ENCODE measurements around the gene MROH2A.
"Not testable (repeated sequence)": the region's sequence is repeated elsewhere in the genome, so short reads cannot be mapped to it uniquely, and the experiment has no call there.

MROH2A gene

DNA sequence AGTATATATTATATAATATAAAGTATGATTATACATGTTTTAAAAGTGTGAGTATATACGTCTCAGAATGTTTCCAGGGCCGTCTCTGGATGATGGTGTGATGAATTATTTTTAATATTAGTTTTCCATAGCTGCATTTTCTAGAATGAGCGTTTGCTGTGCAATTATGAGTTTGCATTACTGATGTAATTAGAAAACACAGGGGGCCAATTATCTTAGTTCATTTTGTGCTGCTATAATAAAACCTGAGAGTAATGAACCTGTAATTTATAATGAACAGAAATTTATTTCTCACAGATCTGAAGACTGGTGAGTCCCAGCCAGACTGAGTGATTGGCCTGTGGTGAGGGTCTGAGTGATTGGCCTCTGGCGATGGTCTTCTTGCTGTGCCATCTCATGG is 80.2 kb downstream of the MROH2A start:
- Mint-ChIP-seq H3K36me3 (peaks cover 4% of the 10 kb centered on the region), H3K4me1 (peaks cover 10% of the 10 kb centered on the region), H3K4me3 (no peak overlapping the region), H3K27me3 (peaks cover 9% of the 10 kb centered on the region), H3K27ac (no peak overlapping the region), H3K9me3 (no peaks in the 10 kb centered on the region)
- ATAC-seq, result no peak

DNA sequence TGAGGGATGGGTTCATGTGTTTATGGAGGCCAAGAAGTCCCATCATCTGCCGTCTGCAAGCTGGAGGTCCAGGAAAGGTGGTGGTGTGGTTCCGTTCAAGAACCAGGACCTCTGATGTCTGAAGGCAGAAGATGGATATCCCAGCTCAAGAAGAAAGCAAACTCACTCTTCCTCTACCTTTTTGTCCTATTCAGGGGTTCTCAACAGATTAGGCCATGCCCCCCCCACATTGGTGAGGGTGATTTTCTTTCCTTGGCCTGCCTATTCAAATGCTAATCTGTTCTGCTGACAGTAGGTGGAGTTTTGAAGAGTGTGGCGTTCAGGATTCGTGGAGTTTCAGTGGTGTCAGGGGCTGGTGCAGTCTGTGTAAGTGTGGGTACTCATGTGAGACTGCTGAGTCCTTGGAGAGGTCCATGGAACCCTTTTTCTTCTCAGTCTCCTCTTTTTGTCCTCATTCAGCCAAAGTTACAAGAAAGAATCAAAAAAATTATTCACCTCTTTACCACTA is 84.2 kb downstream of the MROH2A start:
- Mint-ChIP-seq H3K4me3 (no peak overlapping the region), H3K27ac (no peak overlapping the region), H3K27me3 (no peaks in the 10 kb centered on the region), H3K4me1 (no peaks in the 10 kb centered on the region), H3K9me3 (no peaks in the 10 kb centered on the region), H3K36me3 (peaks cover 5% of the 10 kb centered on the region)
- ATAC-seq, result no peak

DNA sequence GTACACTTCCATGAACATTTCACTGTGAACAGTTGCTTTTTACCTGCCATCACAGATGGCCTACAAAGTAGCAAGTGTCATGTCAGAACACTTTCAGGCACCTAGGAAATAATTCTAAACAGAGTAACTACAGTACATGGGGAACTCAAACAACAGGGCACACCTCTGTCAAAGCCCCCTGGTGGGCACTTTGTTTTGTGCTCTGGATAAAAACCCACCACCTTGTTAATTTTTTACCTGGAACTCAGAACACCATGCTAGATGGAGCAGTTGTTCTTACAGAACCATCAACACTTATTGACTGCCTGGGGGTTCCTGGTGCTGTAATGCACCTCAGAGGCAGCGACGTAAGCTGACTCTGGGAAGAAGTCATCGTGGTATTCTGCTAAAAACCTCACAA is 87.7 kb downstream of the MROH2A start:
- H3K36me3 Mint-ChIP-seq, result peaks cover 16% of the 10 kb centered on the region
- H3K27me3 Mint-ChIP-seq, result peaks cover 9% of the 10 kb centered on the region
- no peak for ATAC-seq
- H3K27ac Mint-ChIP-seq, result no peak overlapping the region
- no peak overlapping the region for H3K4me3 Mint-ChIP-seq
- H3K9me3 Mint-ChIP-seq, result peaks cover 7% of the 10 kb centered on the region
- H3K4me1 Mint-ChIP-seq, result peaks cover 9% of the 10 kb centered on the region

DNA sequence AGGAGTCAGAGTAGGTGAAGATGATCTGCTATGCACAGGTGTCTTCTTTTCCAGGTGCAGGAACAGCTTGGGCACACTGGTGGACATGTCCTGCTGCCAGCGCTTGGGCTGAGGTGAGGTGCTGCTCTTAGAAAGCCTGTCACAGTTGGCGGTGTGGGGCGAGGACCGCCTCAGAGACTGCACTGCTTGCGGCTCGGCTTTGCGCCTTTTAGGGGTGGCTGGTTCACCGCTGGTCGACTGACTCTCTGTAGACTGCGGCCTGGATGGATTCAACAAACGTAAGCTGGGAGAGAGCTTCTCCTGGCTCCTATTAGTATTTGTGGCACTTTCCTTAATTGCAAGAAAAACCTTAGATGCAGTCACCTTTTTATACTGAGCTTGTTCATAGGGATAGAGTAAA is 88.3 kb downstream of the MROH2A start:
- peaks cover 9% of the 10 kb centered on the region for H3K4me1 Mint-ChIP-seq
- peaks cover 7% of the 10 kb centered on the region for H3K9me3 Mint-ChIP-seq
- H3K36me3 Mint-ChIP-seq, result peaks cover 16% of the 10 kb centered on the region
- no peak overlapping the region for H3K4me3 Mint-ChIP-seq
- no peak overlapping the region for H3K27ac Mint-ChIP-seq
- peaks cover 9% of the 10 kb centered on the region for H3K27me3 Mint-ChIP-seq
- no peak for ATAC-seq

DNA sequence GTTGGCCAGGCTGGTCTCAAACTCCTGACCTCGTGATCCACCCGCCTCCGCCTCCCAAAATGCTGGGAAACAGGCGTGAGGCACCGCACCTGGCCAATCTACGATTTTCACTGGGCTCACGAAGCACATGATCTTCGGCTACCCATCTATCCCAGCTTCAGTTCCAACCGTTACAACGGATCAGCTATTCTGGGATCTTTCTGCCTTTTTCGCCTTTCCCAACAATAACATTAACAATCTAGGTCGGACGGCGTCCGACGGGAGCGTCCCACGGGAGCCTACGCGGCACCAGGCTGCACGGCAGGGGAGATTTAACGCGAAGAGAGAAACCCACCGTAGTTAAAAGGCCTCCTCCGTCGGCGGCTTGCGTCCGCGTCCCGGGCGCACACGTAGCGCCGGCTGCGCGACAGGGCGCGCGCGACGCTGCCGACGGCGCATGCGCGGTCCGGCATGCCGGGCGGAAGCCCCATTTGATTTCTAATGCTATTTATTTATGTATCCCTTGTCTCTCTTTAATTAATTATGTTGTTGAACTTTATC is 89.9 kb downstream of the MROH2A start, which contains the start of gene MSL3B:
Gene MSL3B (minus strand): TSS at position 394 of the 540 bp plus-strand sequence.
- peak; percentile 74 for ATAC-seq
- peaks cover 9% of the 10 kb centered on the region for H3K27me3 Mint-ChIP-seq
- H3K36me3 Mint-ChIP-seq, result peaks cover 16% of the 10 kb centered on the region
- peaks cover 7% of the 10 kb centered on the region for H3K9me3 Mint-ChIP-seq
- H3K27ac Mint-ChIP-seq, result peak within 1 kb of the TSS; percentile 91
- peak within 1 kb of the TSS; percentile 92 for H3K4me3 Mint-ChIP-seq
- H3K4me1 Mint-ChIP-seq, result peaks cover 19% of the 10 kb centered on the region

DNA sequence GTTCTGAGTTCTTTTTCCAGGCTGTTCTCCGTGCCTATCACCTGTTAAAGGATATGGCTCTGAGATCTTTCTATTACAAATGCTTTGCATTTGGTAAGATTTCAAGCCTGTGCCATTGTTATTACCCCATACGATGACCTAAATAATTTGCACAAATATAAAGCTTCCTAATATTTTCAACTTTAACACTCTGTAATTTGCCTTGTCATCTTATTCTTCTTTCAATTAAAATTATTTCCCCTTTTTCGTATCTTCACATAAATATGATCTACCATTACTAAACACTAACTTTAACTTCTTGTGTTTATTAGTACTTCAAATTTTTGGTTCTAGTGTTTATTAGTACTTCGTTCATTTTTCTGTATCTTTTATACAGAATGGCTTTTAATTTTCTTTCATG is 93.3 kb downstream of the MROH2A start:
- peaks cover 19% of the 10 kb centered on the region for H3K4me1 Mint-ChIP-seq
- ATAC-seq, result no peak
- H3K9me3 Mint-ChIP-seq, result peaks cover 14% of the 10 kb centered on the region
- no peak overlapping the region for H3K27ac Mint-ChIP-seq
- H3K4me3 Mint-ChIP-seq, result no peak overlapping the region
- peaks cover 16% of the 10 kb centered on the region for H3K36me3 Mint-ChIP-seq
- peaks cover 20% of the 10 kb centered on the region for H3K27me3 Mint-ChIP-seq

DNA sequence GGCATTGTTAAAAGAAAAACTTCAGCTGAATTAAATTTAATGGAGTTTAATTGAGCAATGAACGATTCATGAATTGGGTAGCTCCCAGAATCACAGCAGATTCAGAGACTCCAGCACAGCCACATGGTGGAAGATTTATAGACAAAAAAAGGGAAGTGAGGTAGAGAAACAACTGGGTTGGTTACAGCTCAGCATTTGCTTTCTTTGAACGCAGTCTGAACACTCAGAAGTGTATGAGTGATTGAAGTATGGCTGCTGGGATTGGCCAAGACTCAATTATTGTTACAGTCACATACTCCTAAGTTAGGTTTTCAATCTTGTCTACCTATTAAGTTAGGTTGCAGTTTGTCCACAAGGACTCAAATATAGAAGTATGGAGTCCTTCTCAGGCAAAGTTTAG is 94.0 kb downstream of the MROH2A start:
- not testable (repeated sequence) for H3K4me3 Mint-ChIP-seq, H3K27ac Mint-ChIP-seq, ATAC-seq
- Mint-ChIP-seq H3K36me3 (peaks cover 13% of the 10 kb centered on the region), H3K27me3 (peaks cover 26% of the 10 kb centered on the region), H3K4me1 (peaks cover 19% of the 10 kb centered on the region), H3K9me3 (peaks cover 14% of the 10 kb centered on the region)

DNA sequence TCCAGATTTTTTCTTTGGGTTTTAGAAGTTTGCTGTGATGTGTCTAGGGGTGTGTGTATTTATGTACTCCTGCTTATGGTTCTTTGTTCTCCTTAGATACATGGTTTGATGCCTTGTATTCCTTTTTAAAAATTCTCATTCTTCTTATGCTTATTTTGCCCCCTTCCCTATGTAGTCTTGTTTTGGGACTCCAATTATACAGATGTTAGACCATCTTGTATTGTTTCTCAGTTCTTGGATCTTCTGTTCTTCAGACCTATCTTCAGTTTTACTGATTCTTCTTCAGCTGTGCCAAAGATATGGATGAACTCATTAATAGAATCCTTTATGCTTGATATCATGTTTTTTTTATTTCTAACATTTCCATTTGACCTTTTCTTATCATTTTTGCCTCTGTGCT is 104.2 kb downstream of the MROH2A start:
- ATAC-seq, result no peak
- Mint-ChIP-seq H3K36me3 (peaks cover 5% of the 10 kb centered on the region), H3K27me3 (peaks cover 69% of the 10 kb centered on the region), H3K4me1 (no peaks in the 10 kb centered on the region), H3K4me3 (no peak overlapping the region), H3K9me3 (peaks cover 20% of the 10 kb centered on the region), H3K27ac (no peak overlapping the region)
